ENCODE measurements around the gene SH3GL2. TPM values are rescaled to one million over a fixed set of nuclear protein-coding genes. Genes with fewer than 3 reads are reported as not detected.

The SH3GL2 gene
- total RNA-seq, 3 donors from 2014 or later (not counting 1 experiment from before 2014, with no cell fraction given), result not detected

GRCh38 chr9:17624571-17624970 is 45.7 kb downstream of the SH3GL2 start:
- H3K27ac Mint-ChIP-seq, result no peak overlapping the region

GRCh38 chr9:17625644-17626388 is 47.0 kb downstream of the SH3GL2 start:
- ATAC-seq, result no peak
- Histone ChIP-seq H3K4me1 (ENCODE audit: control insufficient read depth, insufficient read depth, low read length) (no peaks in the 10 kb centered on the region), H3K36me3 (ENCODE audit: control insufficient read depth, insufficient read depth, low read length) (no peaks in the 10 kb centered on the region), H3K27me3 (ENCODE audit: control insufficient read depth, insufficient read depth, low read length) (no peaks in the 10 kb centered on the region), H3K4me3 (ENCODE audit: low read length) (no peak overlapping the region), H3K9me3 (ENCODE audit: control insufficient read depth, insufficient read depth, low read length) (no peaks in the 10 kb centered on the region), H3K27ac (ENCODE audit: low read length) (no peak overlapping the region)
- 82% methylated on average over 5 of the region's 6 CpGs for WGBS (ENCODE audit: insufficient coverage)
- Mint-ChIP-seq H3K9me3 (peaks cover 0 to 11% of the 10 kb centered on the region in 2 donors), H3K27me3 (ENCODE audit: low read depth in 2 of 2) (no peaks in the 10 kb centered on the region), H3K27ac (no peak overlapping the region), H3K4me1 (no peaks in the 10 kb centered on the region), H3K4me3 (no peak overlapping the region), H3K36me3 (no peaks in the 10 kb centered on the region)
- no peak for DNase-seq
- intact Hi-C loops (cut with micrococcal nuclease), result no loop called here
- no peak for TF ChIP-seq CTCF (IDR thresholded peaks at IDR 0.05)

More at GRCh38 chr9:17624571-17624970, 45.7 kb downstream of the SH3GL2 start:
- TF ChIP-seq CTCF (IDR thresholded peaks at IDR 0.05), result no peak
- Mint-ChIP-seq H3K4me3 (no peak overlapping the region), H3K4me1 (no peaks in the 10 kb centered on the region), H3K9me3 (peaks cover 0 to 15% of the 10 kb centered on the region in 2 donors), H3K36me3 (no peaks in the 10 kb centered on the region), H3K27me3 (ENCODE audit: low read depth in 2 of 2) (no peaks in the 10 kb centered on the region)
- Histone ChIP-seq H3K4me1 (ENCODE audit: control insufficient read depth, insufficient read depth, low read length) (no peaks in the 10 kb centered on the region), H3K4me3 (ENCODE audit: low read length) (no peak overlapping the region), H3K9me3 (ENCODE audit: control insufficient read depth, insufficient read depth, low read length) (no peaks in the 10 kb centered on the region), H3K27ac (ENCODE audit: low read length) (no peak overlapping the region), H3K36me3 (ENCODE audit: control insufficient read depth, insufficient read depth, low read length) (no peaks in the 10 kb centered on the region), H3K27me3 (ENCODE audit: control insufficient read depth, insufficient read depth, low read length) (no peaks in the 10 kb centered on the region)
- DNase-seq (no peak), ATAC-seq (no peak)
- intact Hi-C loops (cut with micrococcal nuclease), result no loop called here

- no peaks in the 10 kb centered on the region for H3K4me1 Mint-ChIP-seq
- H3K36me3 Mint-ChIP-seq, result no peaks in the 10 kb centered on the region
- peaks cover 0 to 11% of the 10 kb centered on the region in 2 donors for H3K9me3 Mint-ChIP-seq
- Histone ChIP-seq H3K4me3 (ENCODE audit: low read length) (no peak overlapping the region), H3K4me1 (ENCODE audit: control insufficient read depth, insufficient read depth, low read length) (no peaks in the 10 kb centered on the region), H3K9me3 (ENCODE audit: control insufficient read depth, insufficient read depth, low read length) (no peaks in the 10 kb centered on the region), H3K27me3 (ENCODE audit: control insufficient read depth, insufficient read depth, low read length) (no peaks in the 10 kb centered on the region), H3K27ac (ENCODE audit: low read length) (no peak overlapping the region), H3K36me3 (ENCODE audit: control insufficient read depth, insufficient read depth, low read length) (no peaks in the 10 kb centered on the region)
- no peak for TF ChIP-seq CTCF (IDR thresholded peaks at IDR 0.05)
- DNase-seq, result no peak
- no peak overlapping the region for H3K27ac Mint-ChIP-seq
- H3K27me3 Mint-ChIP-seq (ENCODE audit: low read depth in 2 of 2), result no peaks in the 10 kb centered on the region
- no peak for ATAC-seq
- WGBS (ENCODE audit: insufficient coverage), result 52% methylated on average over 3 of the region's 3 CpGs
- intact Hi-C loops (cut with micrococcal nuclease), result no loop called here
- no peak overlapping the region for H3K4me3 Mint-ChIP-seq
Measured at GRCh38 chr9:17627641-17628040, 48.8 kb downstream of the SH3GL2 start.

- WGBS (ENCODE audit: insufficient coverage), result 100% methylated on average over 1 of the region's 2 CpGs
- Histone ChIP-seq H3K4me3 (ENCODE audit: low read length) (no peak overlapping the region), H3K27me3 (ENCODE audit: control insufficient read depth, insufficient read depth, low read length) (no peaks in the 10 kb centered on the region), H3K27ac (ENCODE audit: low read length) (no peak overlapping the region), H3K9me3 (ENCODE audit: control insufficient read depth, insufficient read depth, low read length) (no peaks in the 10 kb centered on the region), H3K4me1 (ENCODE audit: control insufficient read depth, insufficient read depth, low read length) (no peaks in the 10 kb centered on the region), H3K36me3 (ENCODE audit: control insufficient read depth, insufficient read depth, low read length) (no peaks in the 10 kb centered on the region)
- TF ChIP-seq CTCF (IDR thresholded peaks at IDR 0.05), result no peak
- intact Hi-C loops (cut with micrococcal nuclease), result no loop called here
- Mint-ChIP-seq H3K36me3 (no peaks in the 10 kb centered on the region), H3K9me3 (peaks cover 0 to 11% of the 10 kb centered on the region in 2 donors), H3K4me1 (no peaks in the 10 kb centered on the region), H3K4me3 (no peak overlapping the region), H3K27ac (no peak overlapping the region), H3K27me3 (ENCODE audit: low read depth in 2 of 2) (no peaks in the 10 kb centered on the region)
- DNase-seq (no peak), ATAC-seq (no peak)
Measured at GRCh38 chr9:17628624-17629023, 49.8 kb downstream of the SH3GL2 start.

Measured in natural killer cell (primary cell).